GM19372 (cell line): ENCODE results near the gene FGGY.

Experiments
- ATAC-seq: cut with Tn5 transposase; IDR thresholded peaks from one replicate; pipeline ENCODE4 v1.9.1; 2021; ENCODE audit warnings: mild to moderate bottlenecking, low read depth, moderate library complexity; ENCODE audit not compliant: unreplicated experiment

FGGY gene

DNA sequence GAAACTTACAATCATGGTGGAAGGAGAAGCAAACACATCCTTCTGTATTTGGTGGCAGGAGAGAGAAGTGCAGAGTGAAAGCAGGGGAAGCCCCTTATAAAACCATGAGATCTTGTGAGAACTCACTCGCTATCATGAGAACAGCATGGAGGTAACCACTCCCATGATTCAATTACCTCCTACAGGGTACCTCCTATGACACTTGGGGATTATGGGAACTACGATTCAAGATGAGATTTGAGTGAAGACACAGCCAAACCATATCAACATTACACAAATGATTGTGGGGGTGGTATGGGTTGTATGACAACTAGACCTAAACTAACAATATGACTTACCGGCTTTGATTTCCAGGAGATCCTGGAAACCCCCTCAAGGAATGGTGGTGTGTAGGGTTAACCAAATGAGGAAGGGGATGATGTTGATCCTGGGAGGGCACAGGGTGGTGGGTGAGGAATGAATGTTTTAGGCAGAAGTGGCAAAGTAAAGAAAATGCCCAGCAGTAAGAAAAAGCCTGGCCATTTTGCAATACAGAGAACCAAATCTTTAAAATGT is 80.5 kb downstream of the FGGY start:
- ATAC-seq, result no peak

GRCh38 chr1:59378621-59379370 is 81.9 kb downstream of the FGGY start:
- ATAC-seq, result no peak

GRCh38 chr1:59379371-59379728 is 82.5 kb downstream of the FGGY start:
- ATAC-seq, result no peak

GRCh38 chr1:59383963-59384362 is 87.1 kb downstream of the FGGY start:
- peak; percentile 5 for ATAC-seq

DNA sequence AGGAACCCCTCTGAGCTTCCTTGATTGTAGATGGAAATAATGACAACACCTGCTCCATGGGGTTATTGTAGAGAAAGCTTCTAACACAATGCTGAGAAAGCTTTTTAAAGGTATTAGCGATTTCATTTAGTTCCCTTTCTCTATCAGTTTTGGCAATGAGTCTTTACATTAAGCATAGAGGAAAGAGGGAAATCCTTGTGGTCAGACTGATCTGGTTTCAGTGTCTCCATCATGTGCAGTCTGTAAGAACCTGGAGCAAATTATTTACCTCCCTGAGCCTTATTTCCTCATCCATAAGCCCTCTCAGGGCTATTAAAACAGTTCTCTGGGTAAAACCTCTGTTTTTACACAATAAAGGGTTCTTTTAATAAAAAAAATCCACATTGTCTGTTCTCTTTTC is 87.5 kb downstream of the FGGY start:
- peak; percentile 82 for ATAC-seq

DNA sequence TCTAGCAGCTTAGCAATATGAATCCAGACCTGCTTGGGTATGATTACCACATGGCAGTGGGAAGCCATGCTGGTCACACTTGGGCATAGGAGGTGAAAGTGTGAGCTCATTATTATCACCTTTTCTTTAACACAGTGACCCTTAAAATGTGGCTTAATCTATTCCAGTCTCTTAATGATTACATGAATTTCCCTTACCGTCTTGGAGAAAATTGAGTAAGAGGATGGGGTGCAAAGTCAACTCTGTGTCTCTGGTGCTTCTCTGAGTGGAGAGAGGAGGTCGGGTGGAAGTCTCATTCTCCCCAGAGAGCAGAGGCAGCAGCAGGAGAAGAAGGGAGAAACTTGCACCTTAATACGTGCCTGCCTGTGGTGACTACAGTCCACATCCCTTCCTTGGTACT is 91.3 kb downstream of the FGGY start:
- no peak for ATAC-seq

- ATAC-seq, result no peak
Measured at GRCh38 chr1:59389847-59390246, 93.0 kb downstream of the FGGY start.

- ATAC-seq, result no peak
Measured at GRCh38 chr1:59390307-59390706, 93.4 kb downstream of the FGGY start.

GRCh38 chr1:59391212-59392179 is 94.6 kb downstream of the FGGY start:
- no peak for ATAC-seq

DNA sequence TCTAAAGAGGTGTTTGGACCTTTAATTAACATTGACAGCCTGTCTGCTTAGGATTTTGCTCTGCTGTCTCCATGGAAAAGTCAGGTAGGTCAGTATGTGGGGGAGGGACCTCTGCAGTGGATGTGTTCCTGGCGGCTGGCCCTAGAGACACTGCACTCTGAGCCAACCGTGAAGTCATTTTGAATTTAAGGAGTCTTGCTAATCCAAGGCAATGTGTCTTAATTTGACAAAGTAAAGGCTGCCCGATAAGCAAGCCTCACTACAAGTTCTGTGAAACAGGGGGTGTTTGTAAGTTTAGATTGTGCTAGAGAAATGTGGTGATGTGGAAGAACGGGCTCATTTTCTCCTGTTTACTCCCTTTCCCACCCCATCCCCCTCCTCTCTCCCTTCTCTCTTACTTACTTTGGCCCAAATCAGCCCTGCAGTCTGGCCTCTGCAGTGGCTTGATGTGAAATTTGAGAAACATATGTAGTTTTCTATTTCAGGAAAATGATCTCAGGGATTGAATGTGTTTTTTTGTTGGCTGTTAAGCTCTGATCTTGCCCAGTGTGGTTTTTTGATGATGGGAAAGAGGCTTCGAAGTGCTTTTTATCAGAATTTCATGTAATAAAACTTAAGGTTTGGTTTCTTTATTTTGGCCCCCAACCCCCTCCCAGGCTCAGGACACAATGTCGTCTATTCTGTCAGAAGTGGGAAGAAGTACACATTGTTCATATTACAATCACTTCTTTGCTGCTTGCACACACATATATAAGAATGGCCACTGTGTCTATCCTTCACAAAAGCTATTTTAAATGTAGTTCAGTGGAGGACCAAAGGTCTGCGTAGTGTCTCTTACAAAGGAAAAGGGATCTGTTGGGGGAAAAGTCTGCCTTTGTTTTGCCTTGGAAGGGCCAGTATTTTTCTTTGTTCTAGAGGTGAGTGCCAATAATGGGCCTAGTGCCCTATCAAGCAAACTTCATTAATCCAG is 96.6 kb downstream of the FGGY start:
- no peak for ATAC-seq

GRCh38 chr1:59394706-59395425 is 98.0 kb downstream of the FGGY start:
- ATAC-seq, result no peak

- ATAC-seq, result no peak
Measured at GRCh38 chr1:59396387-59396786, 99.5 kb downstream of the FGGY start.

DNA sequence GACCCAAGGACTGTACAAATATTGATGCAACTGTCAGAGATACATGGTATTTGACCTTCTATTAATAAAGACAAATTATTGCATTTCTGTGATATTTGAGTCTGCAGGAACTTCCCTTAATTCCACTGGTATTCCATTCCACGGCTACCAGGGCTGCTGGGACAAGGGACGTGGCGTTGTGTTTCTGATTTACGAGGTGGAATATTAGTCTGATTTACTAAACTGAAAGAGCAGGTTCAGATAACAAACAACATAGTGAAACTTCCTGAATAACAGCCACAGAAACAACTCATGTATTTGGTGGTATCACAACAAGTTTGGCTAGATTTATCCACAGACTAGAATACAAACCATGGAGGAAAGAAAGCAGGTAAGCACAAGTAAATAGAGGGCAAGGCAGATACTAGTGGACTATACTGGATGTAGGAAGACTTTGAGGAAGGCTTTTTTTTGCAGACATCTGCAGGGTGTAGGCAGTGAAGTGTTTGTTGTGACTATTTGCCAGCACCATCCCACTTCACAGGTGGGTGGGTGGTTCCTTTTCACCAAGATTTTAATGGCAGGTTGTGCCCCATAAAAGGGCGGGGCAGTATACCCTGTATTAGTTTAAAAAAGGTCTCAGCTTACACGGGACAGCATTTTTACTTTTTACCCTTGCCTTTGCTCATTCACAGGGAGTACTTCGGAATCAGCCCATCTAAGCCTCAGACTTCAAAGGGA is 100.4 kb downstream of the FGGY start:
- no peak for ATAC-seq

- no peak for ATAC-seq
Measured at GRCh38 chr1:59399642-59400041, 102.7 kb downstream of the FGGY start.

DNA sequence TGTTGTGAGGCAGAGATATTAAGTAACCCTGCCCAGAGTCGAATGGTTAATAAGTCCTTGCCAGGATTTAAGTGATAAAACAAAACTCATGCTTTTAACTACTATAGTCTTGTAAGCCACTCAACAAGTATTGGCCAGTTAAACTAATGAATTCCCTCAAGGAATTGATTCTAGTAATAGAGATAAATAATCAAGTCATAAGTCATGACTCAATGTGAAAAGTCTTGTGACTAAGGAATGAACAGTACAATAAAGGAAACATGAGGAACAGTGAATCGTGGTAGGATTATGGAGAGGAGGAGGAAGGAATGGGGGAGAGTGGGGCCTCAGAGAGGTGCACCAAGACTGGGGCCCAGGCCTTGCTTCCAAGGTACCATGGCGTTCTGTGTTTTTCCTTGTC is 104.7 kb downstream of the FGGY start:
- ATAC-seq, result no peak

DNA sequence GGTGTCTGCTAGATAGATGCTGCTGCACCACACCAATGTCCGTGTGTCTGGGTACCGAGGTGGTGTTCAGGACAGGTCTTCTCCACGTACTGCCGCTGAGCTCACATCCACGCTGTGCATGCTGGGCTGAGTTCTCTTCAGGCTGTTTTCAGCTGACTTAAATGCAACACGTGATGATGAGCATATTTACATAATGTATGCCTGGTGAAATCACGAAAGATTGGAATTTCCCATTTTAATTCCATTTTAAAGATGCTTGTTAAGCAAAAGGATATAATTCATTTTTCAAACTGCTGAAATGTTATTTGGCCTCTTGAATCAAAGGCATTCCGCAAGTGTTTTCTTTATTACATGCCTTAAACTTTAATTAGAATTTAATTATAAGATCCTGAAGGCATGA is 107.9 kb downstream of the FGGY start:
- ATAC-seq, result no peak

- ATAC-seq, result no peak
Measured at GRCh38 chr1:59406437-59407164, 109.7 kb downstream of the FGGY start.

DNA sequence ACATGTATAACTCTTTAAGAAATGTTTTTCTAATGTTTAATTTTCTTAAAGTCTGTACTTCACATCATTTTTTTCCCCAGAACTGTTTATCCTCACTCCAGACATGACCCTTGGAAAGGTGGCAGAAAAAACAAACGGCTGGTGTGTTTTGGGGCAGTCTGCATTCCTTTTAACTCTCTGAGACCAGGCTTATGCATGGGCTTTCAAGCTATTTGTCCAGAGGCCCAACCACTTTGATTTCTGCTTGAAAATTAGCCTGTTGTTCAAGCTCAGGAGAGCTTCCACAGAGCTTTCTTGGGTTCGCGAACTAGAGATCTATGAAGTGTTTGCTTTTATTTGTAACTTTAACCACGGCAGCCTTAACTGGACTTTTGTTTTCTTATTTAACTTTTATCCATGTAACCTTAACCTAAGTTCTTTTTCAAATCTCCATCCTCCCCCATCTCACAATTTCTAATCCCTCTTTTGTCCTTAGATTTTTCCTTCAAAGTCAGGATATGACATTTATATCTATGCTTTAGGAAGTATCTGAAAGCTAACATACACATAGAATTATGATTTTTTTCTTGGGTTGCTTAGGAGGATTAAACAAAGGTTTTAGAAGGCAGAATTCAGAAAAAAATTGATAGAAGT is 111.8 kb downstream of the FGGY start:
- ATAC-seq, result no peak
